PC-3 (cell line): ENCODE data around the gene HGS.

ENCODE experiments used
- EZH2 ChIP-seq: fragments of 300-600 bp; sonication (generic); IDR thresholded peaks from one replicate; pipeline ENCODE4 v1.6.1; 2017; ENCODE audit warnings: antibody characterized with exemption, mild to moderate bottlenecking, low read length; ENCODE audit not compliant: unreplicated experiment
- TF ChIP-seq, protein P1 (sequence below): fragments of 300-600 bp; sonication (generic); conservative IDR thresholded peaks from 2 replicates; pipeline ENCODE4 v1.5.1; 2017; ENCODE audit warnings: antibody characterized with exemption, low read depth, mild to moderate bottlenecking, low read length

DNA sequence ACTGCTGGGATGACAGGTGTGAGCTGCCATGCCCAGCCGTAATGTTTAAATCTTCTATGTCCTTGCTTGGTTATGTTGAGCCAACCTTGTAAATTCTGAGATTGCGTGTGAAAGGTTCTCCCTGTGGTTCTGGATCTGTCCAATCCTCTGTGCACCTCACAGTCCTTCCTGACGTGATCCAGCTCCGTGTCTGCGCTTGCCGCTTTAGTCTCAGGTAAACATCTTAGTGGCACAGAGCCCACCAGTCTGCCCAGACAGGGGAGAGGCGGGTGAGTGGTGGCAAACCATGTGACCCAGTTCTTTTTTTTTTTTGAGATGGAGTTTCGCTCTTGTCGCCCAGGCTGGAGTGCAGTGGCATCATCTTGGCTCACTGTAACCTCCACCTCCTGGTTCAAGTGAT lies 42.2 kb downstream of the HGS start:
- TF ChIP-seq, protein P1, sequence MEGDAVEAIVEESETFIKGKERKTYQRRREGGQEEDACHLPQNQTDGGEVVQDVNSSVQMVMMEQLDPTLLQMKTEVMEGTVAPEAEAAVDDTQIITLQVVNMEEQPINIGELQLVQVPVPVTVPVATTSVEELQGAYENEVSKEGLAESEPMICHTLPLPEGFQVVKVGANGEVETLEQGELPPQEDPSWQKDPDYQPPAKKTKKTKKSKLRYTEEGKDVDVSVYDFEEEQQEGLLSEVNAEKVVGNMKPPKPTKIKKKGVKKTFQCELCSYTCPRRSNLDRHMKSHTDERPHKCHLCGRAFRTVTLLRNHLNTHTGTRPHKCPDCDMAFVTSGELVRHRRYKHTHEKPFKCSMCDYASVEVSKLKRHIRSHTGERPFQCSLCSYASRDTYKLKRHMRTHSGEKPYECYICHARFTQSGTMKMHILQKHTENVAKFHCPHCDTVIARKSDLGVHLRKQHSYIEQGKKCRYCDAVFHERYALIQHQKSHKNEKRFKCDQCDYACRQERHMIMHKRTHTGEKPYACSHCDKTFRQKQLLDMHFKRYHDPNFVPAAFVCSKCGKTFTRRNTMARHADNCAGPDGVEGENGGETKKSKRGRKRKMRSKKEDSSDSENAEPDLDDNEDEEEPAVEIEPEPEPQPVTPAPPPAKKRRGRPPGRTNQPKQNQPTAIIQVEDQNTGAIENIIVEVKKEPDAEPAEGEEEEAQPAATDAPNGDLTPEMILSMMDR = no peak
- no peak for TF ChIP-seq EZH2
